ENCODE measurements around the gene NTNG1. TPM values are rescaled to one million over a fixed set of nuclear protein-coding genes. Genes with fewer than 3 reads are reported as not detected.

The NTNG1 gene
- total RNA-seq, 1 experiment from 2014 or later: 1.5 TPM

GRCh38 chr1:107138767-107139445 is 1.9 kb upstream of the NTNG1 start:
- Histone ChIP-seq H3K79me2 (ENCODE audit: insufficient read depth, low read length) (no peaks in the 10 kb centered on the region), H3K4me2 (ENCODE audit: insufficient read depth, insufficient read length, low read length) (peak overlapping the region; percentile 95), H3K56ac (ENCODE audit: insufficient read length, low read depth, low read length) (no peak overlapping the region), H4K20me1 (ENCODE audit: control insufficient read depth, insufficient read depth, insufficient read length) (no peaks in the 10 kb centered on the region), H3K4ac (ENCODE audit: low read depth, low read length) (no peak overlapping the region), H3K27me3 (ENCODE audit: insufficient read depth, low read length) (no peaks in the 10 kb centered on the region), H3K9ac (ENCODE audit: extremely low read depth, insufficient read length, low read length) (no peak overlapping the region), H4K5ac (ENCODE audit: insufficient read length, low read depth, low read length) (no peak overlapping the region), H3T11ph (ENCODE audit: low read length) (no peak overlapping the region), H3K14ac (ENCODE audit: insufficient read depth, low read length) (no peak overlapping the region), H2BK15ac (ENCODE audit: low read depth, low read length) (no peak overlapping the region), H2BK5ac (ENCODE audit: insufficient read length, low read length) (no peak overlapping the region), H3K18ac (ENCODE audit: insufficient read length, low read depth, low read length) (no peak overlapping the region), H3K27ac (ENCODE audit: insufficient read length, low read depth, low read length) (no peak overlapping the region), H2BK120ac (ENCODE audit: low read depth, low read length, poor library complexity, severe bottlenecking) (no peak overlapping the region), H3K79me1 (ENCODE audit: insufficient read depth, low read depth, low read length, poor library complexity, severe bottlenecking) (no peaks in the 10 kb centered on the region), H3K23me2 (ENCODE audit: insufficient read length, low read depth, low read length, poor library complexity, severe bottlenecking) (peaks cover 21% of the 10 kb centered on the region), H4K91ac (ENCODE audit: insufficient read length, low read depth, low read length) (no peak overlapping the region), H3K23ac (ENCODE audit: insufficient read length, low read depth, low read length) (no peak overlapping the region), H3K9me3 (ENCODE audit: control insufficient read depth, low read depth, low read length) (no peaks in the 10 kb centered on the region), H2AFZ (ENCODE audit: low read length) (no peak overlapping the region), H4K8ac (replicated peaks; ENCODE audit: insufficient read length, low read depth, low read length) (no peak overlapping the region), H2AK5ac (ENCODE audit: insufficient read length, low read length) (no peak overlapping the region), H2BK12ac (ENCODE audit: insufficient read length, low read depth, low read length) (no peak overlapping the region), H2BK20ac (ENCODE audit: low read depth, low read length, poor library complexity, severe bottlenecking) (no peak overlapping the region), H3K4me1 (ENCODE audit: insufficient read depth, low read length) (no peaks in the 10 kb centered on the region)
- Mint-ChIP-seq H3K4me3 (peak overlapping the region; percentile 80 to 93; a peak in 4 of 5 replicates), H3K4me1 (peaks cover 22 to 27% of the 10 kb centered on the region in 2 experiments), H3K9me3 (no peaks in the 10 kb centered on the region; a peak in 1 of 5 replicates), H3K36me3 (ENCODE audit: insufficient read depth in 1 of 3, low read depth in 3 of 3) (no peaks in the 10 kb centered on the region), H3K27ac (no peak overlapping the region; a peak in 1 of 7 replicates), H3K27me3 (ENCODE audit: low read depth) (peaks cover 26% of the 10 kb centered on the region)
- WGBS (ENCODE audit: extremely low coverage, insufficient read length, low lambda C conversion rate): no CpG with 5 or more reads among the region's 3 CpGs
- TF ChIP-seq CTCF (conservative IDR thresholded peaks at IDR 0.05): no peak
- DNase-seq: no peak
